ENCODE measurements around the gene CNTNAP2. TPM values are rescaled to one million over a fixed set of nuclear protein-coding genes. Genes with fewer than 3 reads are reported as not detected.

Gene CNTNAP2
- total and polyA plus RNA-seq, 2 of the 4 experiments (the other 2 are of a cell fraction), result not detected

- ATAC-seq (ENCODE audit: low read depth) (no peak), DNase-seq (no peak)
- H3K9me3 ChIP-seq (ENCODE audit: control insufficient read depth, insufficient read depth, low read length), result peaks cover 5% of the 10 kb centered on the region
- no peak overlapping the region for H3K4me3 ChIP-seq (ENCODE audit: insufficient read depth, low read depth, low read length)
- no peak overlapping the region for H2AK9ac ChIP-seq (replicated peaks; ENCODE audit: low read depth, low read length, poor library complexity)
- H4K8ac ChIP-seq (ENCODE audit: low read depth in 2 of 2, low read length in 2 of 2), result no peak overlapping the region
- no peak overlapping the region for H3K4me2 ChIP-seq (ENCODE audit: low read depth, low read length)
- H3K4me1 ChIP-seq (ENCODE audit: control insufficient read depth, insufficient read depth, low read length), result no peaks in the 10 kb centered on the region
- H4K91ac ChIP-seq (ENCODE audit: insufficient read depth, low read depth, low read length), result no peak overlapping the region
- no peak overlapping the region for H2BK5ac ChIP-seq (ENCODE audit: low read depth, low read length, poor library complexity, severe bottlenecking)
- no peaks in the 10 kb centered on the region for H3K79me1 ChIP-seq (ENCODE audit: low read depth in 1 of 2, low read length in 2 of 2)
- no peaks in the 10 kb centered on the region for H3K36me3 ChIP-seq (ENCODE audit: control insufficient read depth, insufficient read depth, low read length)
- no peaks in the 10 kb centered on the region for H4K20me1 ChIP-seq (ENCODE audit: insufficient read depth, low read length)
- BruUV-seq (replicated peaks), result no TSS peak
- no peak overlapping the region for H2AFZ ChIP-seq (replicated peaks; ENCODE audit: low read length, poor library complexity)
- TF ChIP-seq SMC3 (IDR thresholded peaks at IDR 0.05; ENCODE audit: low read depth, low read length), result no peak
- H2BK20ac ChIP-seq (ENCODE audit: low read depth, low read length), result no peak overlapping the region
- H3K9me1 ChIP-seq (ENCODE audit: insufficient read depth, low read length), result no peaks in the 10 kb centered on the region
- no peak overlapping the region for H2AK5ac ChIP-seq (ENCODE audit: low read depth, low read length)
- ChIA-PET POLR2A (ENCODE audit: unreplicated experiment) (no interaction called here), CTCF (no interaction called here)
- H3K18ac ChIP-seq (ENCODE audit: low read depth, low read length), result no peak overlapping the region
- no peak overlapping the region for H2BK15ac ChIP-seq (ENCODE audit: low read depth, low read length)
- H3K27ac ChIP-seq (ENCODE audit: insufficient read depth, low read length), result no peak overlapping the region
- in situ Hi-C loops (cut with MboI; ENCODE audit: low sequenced_read_pairs) (no loop called here), dilution Hi-C loops (cut with HindIII; ENCODE audit: low sequenced_read_pairs, unreplicated experiment) (no loop called here), intact Hi-C loops (cut with micrococcal nuclease) (no loop called here)
- H2BK120ac ChIP-seq (ENCODE audit: low read depth, low read length), result no peak overlapping the region
- H3K23ac ChIP-seq (ENCODE audit: low read depth, low read length), result no peak overlapping the region
- no peak overlapping the region for H3K9ac ChIP-seq (ENCODE audit: low read depth, low read length)
- H3K4ac ChIP-seq (ENCODE audit: low read depth, low read length), result no peak overlapping the region
- no CpG with 5 or more reads among the region's 4 CpGs for WGBS, 2 experiments (ENCODE audit: extremely low coverage in 2 of 2, insufficient read length in 1 of 2)
- H3K27me3 ChIP-seq (ENCODE audit: control insufficient read depth, insufficient read depth, low read length), result no peaks in the 10 kb centered on the region
- H4K5ac ChIP-seq (ENCODE audit: low read depth, low read length), result no peak overlapping the region
- no peak overlapping the region for H3K14ac ChIP-seq (replicated peaks; ENCODE audit: low read depth, low read length)
- H3K56ac ChIP-seq (ENCODE audit: extremely low read depth, insufficient read depth, low read length), result no peak overlapping the region
These were observed 542.0 kb downstream of the CNTNAP2 start for GRCh38 chr7:146658604-146659003.
